ENCODE results near the gene CDIP1. TPM values are rescaled to one million over a fixed set of nuclear protein-coding genes. Genes with fewer than 3 reads are reported as not detected.

The CDIP1 gene
- total RNA-seq, 2 donors from 2014 or later, result 41.8 to 64.4 TPM

DNA sequence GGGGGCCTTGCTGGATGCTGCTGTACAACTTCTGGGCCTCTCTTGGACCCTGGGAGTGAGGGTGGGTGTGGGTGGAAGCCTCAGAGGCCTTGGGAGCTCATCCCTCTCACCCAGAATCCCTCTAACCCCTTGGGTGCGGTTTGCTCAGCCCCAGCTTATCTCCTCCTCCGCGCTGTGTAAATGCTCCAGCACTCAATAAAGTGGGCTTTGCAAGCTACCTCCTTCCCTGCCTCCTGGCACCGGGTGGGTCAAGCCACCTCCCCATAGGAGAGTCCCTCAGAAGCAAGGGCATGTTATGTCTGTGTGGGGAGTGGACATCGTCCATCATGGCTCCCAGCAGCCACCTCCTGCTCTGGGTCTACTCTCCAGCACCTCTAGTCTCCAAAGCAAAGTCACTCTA, 28.4 kb downstream of the CDIP1 start:
- DNase-seq, result no peak
- WGBS, 2 experiments (ENCODE audit: insufficient coverage in 1 of 2, insufficient read length in 1 of 2), result 75 to 78% methylated on average over 4 to 5 of the region's 5 CpGs
- Histone ChIP-seq H3K27ac (ENCODE audit: low read depth, low read length) (no peak overlapping the region), H3K4me1 (ENCODE audit: control insufficient read depth, insufficient read depth, low read length) (no peaks in the 10 kb centered on the region), H3K9me3 (ENCODE audit: control insufficient read depth, low read length) (no peaks in the 10 kb centered on the region), H3K9ac (ENCODE audit: extremely low read depth, low read length, poor library complexity, severe bottlenecking) (no peak overlapping the region), H3K4me3 (ENCODE audit: low read length) (no peak overlapping the region), H3K36me3 (ENCODE audit: control insufficient read depth, insufficient read depth, low read length) (peaks cover 51% of the 10 kb centered on the region), H3K27me3 (ENCODE audit: control insufficient read depth, insufficient read depth, low read length, poor library complexity, severe bottlenecking) (no peaks in the 10 kb centered on the region)
- TF ChIP-seq, protein P1, sequence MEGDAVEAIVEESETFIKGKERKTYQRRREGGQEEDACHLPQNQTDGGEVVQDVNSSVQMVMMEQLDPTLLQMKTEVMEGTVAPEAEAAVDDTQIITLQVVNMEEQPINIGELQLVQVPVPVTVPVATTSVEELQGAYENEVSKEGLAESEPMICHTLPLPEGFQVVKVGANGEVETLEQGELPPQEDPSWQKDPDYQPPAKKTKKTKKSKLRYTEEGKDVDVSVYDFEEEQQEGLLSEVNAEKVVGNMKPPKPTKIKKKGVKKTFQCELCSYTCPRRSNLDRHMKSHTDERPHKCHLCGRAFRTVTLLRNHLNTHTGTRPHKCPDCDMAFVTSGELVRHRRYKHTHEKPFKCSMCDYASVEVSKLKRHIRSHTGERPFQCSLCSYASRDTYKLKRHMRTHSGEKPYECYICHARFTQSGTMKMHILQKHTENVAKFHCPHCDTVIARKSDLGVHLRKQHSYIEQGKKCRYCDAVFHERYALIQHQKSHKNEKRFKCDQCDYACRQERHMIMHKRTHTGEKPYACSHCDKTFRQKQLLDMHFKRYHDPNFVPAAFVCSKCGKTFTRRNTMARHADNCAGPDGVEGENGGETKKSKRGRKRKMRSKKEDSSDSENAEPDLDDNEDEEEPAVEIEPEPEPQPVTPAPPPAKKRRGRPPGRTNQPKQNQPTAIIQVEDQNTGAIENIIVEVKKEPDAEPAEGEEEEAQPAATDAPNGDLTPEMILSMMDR (conservative IDR thresholded peaks at IDR 0.05), result no peak
- Mint-ChIP-seq H3K27me3 (ENCODE audit: insufficient read depth) (no peaks in the 10 kb centered on the region), H3K27ac (no peak overlapping the region), H3K9me3 (no peaks in the 10 kb centered on the region), H3K4me1 (peaks cover 4% of the 10 kb centered on the region), H3K4me3 (no peak overlapping the region), H3K36me3 (ENCODE audit: low read depth) (peaks cover 21% of the 10 kb centered on the region)

DNA sequence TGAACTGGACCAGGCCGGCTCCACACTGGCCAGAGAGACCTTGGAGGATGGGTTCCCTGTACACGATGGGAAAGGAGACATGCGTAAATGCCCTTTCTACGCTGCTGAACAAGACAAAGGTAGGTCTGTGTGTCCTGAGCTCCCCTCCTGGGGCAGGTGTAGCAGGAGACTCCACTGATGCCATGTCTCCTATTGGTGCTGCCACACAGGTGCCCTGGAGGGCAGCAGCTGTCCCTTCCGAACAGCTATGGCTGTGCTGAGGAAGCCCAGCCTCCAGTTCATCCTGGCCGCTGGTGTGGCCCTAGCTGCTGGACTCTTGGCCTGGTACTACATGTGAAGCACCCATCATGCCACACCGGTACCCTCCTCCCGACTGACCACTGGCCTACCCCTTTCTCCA, 29.2 kb downstream of the CDIP1 start:
- Histone ChIP-seq H3K9me3 (ENCODE audit: control insufficient read depth, low read length) (no peaks in the 10 kb centered on the region), H3K27me3 (ENCODE audit: control insufficient read depth, insufficient read depth, low read length, poor library complexity, severe bottlenecking) (no peaks in the 10 kb centered on the region), H3K27ac (ENCODE audit: low read depth, low read length) (no peak overlapping the region), H3K36me3 (ENCODE audit: control insufficient read depth, insufficient read depth, low read length) (peaks cover 51% of the 10 kb centered on the region), H3K4me3 (ENCODE audit: low read length) (no peak overlapping the region), H3K4me1 (ENCODE audit: control insufficient read depth, insufficient read depth, low read length) (no peaks in the 10 kb centered on the region), H3K9ac (ENCODE audit: extremely low read depth, low read length, poor library complexity, severe bottlenecking) (no peak overlapping the region)
- peaks cover 21% of the 10 kb centered on the region for H3K36me3 Mint-ChIP-seq (ENCODE audit: low read depth)
- DNase-seq, result peak; percentile 35
- no peaks in the 10 kb centered on the region for H3K9me3 Mint-ChIP-seq
- TF ChIP-seq, protein P1 (conservative IDR thresholded peaks at IDR 0.05), result no peak
- H3K27ac Mint-ChIP-seq, result no peak overlapping the region
- no peak overlapping the region for H3K4me3 Mint-ChIP-seq
- WGBS, 2 experiments (ENCODE audit: insufficient coverage in 1 of 2, insufficient read length in 1 of 2), result 86 to 97% methylated on average over 7 to 8 of the region's 8 CpGs
- H3K4me1 Mint-ChIP-seq, result peaks cover 4% of the 10 kb centered on the region
- no peaks in the 10 kb centered on the region for H3K27me3 Mint-ChIP-seq (ENCODE audit: insufficient read depth)

DNA sequence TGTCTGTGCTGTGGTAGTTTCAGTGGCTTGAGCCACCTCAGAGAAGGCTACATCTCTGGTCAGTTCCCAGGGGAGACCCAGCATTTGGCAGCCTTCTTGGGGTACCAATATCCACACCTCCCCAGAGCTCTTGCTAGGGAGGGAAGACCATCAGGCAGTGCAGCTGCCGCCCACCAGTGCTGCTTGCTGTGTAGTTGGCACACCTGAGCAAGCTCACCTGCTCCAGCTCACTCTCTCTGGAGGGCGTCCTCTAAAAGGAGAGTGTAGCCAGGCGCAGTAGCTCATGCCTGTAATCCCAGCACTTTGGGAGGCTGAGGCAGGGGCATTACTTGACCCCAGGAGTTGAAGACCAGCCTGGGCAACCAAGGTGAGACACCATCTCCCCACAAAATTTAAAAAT, 29.8 kb downstream of the CDIP1 start:
- no peak for DNase-seq
- Histone ChIP-seq H3K4me3 (ENCODE audit: low read length) (no peak overlapping the region), H3K27ac (ENCODE audit: low read depth, low read length) (no peak overlapping the region), H3K9ac (ENCODE audit: extremely low read depth, low read length, poor library complexity, severe bottlenecking) (no peak overlapping the region), H3K36me3 (ENCODE audit: control insufficient read depth, insufficient read depth, low read length) (peaks cover 51% of the 10 kb centered on the region), H3K9me3 (ENCODE audit: control insufficient read depth, low read length) (no peaks in the 10 kb centered on the region), H3K27me3 (ENCODE audit: control insufficient read depth, insufficient read depth, low read length, poor library complexity, severe bottlenecking) (no peaks in the 10 kb centered on the region), H3K4me1 (ENCODE audit: control insufficient read depth, insufficient read depth, low read length) (no peaks in the 10 kb centered on the region)
- no peak overlapping the region for H3K4me3 Mint-ChIP-seq
- no peaks in the 10 kb centered on the region for H3K9me3 Mint-ChIP-seq
- TF ChIP-seq, protein P1 (conservative IDR thresholded peaks at IDR 0.05), result no peak
- H3K36me3 Mint-ChIP-seq (ENCODE audit: low read depth), result peaks cover 21% of the 10 kb centered on the region
- H3K4me1 Mint-ChIP-seq, result peaks cover 4% of the 10 kb centered on the region
- H3K27ac Mint-ChIP-seq, result no peak overlapping the region
- 80 to 99% methylated on average over 1 to 3 of the region's 3 CpGs for WGBS, 2 experiments (ENCODE audit: insufficient coverage in 1 of 2, insufficient read length in 1 of 2)
- no peaks in the 10 kb centered on the region for H3K27me3 Mint-ChIP-seq (ENCODE audit: insufficient read depth)
